HG03196 (cell line): ENCODE data around the gene STAT5A.
"Not testable (repeated sequence)": the region's sequence is repeated elsewhere in the genome, so short reads cannot be mapped to it uniquely, and the experiment has no call there.

Experiments
- ATAC-seq: cut with Tn5 transposase; IDR thresholded peaks from one replicate; pipeline ENCODE4 v1.9.1; 2021; ENCODE audit not compliant: unreplicated experiment

Gene STAT5A

GRCh38 chr17:42305031-42305330 lies 16.7 kb downstream of the STAT5A start:
- ATAC-seq, result not testable (repeated sequence)

DNA sequence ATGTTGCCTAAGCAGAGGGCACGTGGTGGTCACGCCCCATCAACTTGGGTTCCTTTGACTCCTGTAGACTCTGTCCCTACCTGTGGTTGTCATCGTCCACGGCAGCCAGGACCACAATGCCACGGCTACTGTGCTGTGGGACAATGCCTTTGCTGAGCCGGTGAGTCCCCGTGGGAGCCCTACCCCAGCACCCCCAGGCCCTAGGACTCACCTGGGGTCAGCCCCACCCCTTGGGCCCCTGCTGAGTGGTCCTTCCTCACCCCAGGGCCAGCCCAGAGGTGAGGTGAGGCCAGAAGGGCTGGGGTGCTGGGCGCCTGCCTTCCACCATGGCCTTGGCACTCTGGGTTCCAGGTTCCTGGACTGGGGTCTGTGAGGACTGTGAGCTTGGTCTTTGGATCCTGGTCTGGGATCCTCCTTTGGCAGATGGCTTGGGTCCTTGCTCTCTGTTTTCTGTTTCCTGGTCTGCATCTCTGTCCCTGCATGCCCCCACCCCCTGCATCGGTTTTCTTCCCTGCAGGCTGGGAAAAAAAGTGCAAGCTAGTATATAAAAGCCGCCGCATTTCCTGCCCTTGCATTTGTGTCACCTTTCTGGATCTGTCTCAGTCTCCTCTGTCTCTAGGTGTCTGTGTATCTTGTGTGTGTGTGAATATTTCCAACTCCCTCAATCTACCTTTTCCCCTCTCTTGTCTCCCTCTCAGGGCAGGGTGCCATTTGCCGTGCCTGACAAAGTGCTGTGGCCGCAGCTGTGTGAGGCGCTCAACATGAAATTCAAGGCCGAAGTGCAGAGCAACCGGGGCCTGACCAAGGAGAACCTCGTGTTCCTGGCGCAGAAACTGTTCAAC lies 17.5 kb downstream of the STAT5A start:
- ATAC-seq, result no peak

GRCh38 chr17:42306385-42306667 lies 18.0 kb downstream of the STAT5A start:
- ATAC-seq, result no peak

DNA sequence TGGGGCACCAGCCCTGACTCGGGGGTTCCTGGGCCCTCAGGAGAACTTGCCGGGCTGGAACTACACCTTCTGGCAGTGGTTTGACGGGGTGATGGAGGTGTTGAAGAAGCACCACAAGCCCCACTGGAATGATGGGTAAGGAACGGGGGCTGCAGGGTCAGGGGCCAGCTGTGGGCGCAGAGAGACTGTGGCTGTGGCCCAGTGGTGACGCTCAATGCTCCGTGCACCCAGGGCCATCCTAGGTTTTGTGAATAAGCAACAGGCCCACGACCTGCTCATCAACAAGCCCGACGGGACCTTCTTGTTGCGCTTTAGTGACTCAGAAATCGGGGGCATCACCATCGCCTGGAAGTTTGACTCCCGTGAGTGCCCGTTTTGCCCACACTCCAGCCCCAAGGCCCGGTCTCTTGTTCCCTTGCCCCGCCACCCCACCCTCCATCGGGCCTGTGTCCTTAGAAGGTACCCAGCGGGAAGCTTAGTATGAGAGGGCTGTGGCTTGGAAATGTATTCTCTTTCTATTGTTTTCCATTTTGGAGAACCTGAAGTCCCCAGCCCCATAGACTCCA lies 19.1 kb downstream of the STAT5A start:
- no peak for ATAC-seq

- no peak for ATAC-seq
Measured at GRCh38 chr17:42308446-42308845, 20.1 kb downstream of the STAT5A start.

DNA sequence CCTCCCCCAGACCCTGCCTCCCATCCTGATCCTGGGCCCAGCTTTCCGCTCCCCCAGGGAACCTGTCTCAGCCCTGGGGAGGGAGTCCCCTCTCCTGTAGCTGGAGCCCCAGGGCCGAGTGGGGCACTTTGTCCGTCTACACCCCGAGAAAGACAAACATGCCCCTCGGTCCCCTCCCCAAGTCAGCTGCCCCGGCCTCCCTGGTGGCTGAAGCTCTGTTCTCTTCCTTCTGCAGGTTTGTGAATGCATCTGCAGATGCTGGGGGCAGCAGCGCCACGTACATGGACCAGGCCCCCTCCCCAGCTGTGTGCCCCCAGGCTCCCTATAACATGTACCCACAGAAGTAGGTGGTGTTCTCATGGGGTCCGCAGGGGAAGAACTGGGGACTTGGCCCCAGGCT lies 20.8 kb downstream of the STAT5A start:
- no peak for ATAC-seq

DNA sequence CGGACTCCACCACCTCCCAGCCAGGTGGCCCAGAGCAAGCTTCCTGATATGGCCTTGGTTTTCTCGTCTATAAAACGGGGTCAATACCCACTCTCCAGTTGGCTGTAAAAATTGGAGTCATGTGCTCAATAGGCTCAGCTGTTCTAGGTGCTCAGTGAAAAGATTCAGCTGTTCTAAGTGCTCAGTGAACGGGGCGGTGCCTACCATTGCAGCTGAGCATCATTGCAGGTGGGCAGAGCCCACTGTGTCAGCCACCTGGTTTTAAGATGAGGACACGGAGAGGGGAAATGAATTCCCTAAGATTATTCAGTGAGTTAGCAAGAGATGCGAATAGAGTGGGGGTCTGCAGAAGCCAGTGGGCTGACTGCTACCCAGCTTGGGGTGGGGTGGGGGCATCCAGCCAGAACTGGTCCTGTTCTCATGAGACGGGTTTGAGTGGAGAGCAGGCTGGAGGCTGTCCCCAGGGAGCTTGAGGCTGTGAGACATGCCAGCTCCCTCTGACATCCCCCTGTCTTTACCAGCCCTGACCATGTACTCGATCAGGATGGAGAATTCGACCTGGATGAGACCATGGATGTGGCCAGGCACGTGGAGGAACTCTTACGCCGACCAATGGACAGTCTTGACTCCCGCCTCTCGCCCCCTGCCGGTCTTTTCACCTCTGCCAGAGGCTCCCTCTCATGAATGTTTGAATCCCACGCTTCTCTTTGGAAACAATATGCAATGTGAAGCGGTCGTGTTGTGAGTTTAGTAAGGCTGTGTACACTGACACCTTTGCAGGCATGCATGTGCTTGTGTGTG lies 21.9 kb downstream of the STAT5A start:
- ATAC-seq, result no peak

DNA sequence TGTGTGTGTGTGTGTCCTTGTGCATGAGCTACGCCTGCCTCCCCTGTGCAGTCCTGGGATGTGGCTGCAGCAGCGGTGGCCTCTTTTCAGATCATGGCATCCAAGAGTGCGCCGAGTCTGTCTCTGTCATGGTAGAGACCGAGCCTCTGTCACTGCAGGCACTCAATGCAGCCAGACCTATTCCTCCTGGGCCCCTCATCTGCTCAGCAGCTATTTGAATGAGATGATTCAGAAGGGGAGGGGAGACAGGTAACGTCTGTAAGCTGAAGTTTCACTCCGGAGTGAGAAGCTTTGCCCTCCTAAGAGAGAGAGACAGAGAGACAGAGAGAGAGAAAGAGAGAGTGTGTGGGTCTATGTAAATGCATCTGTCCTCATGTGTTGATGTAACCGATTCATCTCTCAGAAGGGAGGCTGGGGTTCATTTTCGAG lies 22.5 kb downstream of the STAT5A start:
- no peak for ATAC-seq

DNA sequence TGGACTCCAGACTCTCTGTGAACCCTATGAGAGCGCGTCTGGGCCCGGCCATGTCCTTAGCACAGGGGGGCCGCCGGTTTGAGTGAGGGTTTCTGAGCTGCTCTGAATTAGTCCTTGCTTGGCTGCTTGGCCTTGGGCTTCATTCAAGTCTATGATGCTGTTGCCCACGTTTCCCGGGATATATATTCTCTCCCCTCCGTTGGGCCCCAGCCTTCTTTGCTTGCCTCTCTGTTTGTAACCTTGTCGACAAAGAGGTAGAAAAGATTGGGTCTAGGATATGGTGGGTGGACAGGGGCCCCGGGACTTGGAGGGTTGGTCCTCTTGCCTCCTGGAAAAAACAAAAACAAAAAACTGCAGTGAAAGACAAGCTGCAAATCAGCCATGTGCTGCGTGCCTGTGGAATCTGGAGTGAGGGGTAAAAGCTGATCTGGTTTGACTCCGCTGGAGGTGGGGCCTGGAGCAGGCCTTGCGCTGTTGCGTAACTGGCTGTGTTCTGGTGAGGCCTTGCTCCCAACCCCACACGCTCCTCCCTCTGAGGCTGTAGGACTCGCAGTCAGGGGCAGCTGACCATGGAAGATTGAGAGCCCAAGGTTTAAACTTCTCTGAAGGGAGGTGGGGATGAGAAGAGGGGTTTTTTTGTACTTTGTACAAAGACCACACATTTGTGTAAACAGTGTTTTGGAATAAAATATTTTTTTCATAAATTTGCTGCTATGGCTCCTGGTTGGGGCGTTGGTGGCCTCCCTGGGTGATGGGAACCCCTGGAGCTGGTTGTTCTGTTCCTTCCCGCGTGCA lies 23.1 kb downstream of the STAT5A start:
- no peak for ATAC-seq

DNA sequence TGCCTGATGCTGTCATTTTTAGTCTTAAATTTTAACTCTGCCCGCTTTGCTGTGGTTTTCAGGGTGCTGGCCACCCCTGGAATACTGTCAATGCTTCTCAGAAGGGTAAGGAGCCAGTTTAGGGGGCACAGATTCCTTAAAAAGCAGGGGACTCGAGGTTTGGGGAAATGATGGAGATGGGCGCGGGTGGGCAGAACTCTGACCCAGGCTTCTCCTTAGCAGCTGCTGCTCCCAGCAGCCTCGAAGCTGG lies 23.7 kb downstream of the STAT5A start:
- no peak for ATAC-seq

GRCh38 chr17:42312285-42313130 lies 24.2 kb downstream of the STAT5A start:
- ATAC-seq, result peak; percentile 52

GRCh38 chr17:42313389-42313772 lies 25.1 kb downstream of the STAT5A start:
- no peak for ATAC-seq

DNA sequence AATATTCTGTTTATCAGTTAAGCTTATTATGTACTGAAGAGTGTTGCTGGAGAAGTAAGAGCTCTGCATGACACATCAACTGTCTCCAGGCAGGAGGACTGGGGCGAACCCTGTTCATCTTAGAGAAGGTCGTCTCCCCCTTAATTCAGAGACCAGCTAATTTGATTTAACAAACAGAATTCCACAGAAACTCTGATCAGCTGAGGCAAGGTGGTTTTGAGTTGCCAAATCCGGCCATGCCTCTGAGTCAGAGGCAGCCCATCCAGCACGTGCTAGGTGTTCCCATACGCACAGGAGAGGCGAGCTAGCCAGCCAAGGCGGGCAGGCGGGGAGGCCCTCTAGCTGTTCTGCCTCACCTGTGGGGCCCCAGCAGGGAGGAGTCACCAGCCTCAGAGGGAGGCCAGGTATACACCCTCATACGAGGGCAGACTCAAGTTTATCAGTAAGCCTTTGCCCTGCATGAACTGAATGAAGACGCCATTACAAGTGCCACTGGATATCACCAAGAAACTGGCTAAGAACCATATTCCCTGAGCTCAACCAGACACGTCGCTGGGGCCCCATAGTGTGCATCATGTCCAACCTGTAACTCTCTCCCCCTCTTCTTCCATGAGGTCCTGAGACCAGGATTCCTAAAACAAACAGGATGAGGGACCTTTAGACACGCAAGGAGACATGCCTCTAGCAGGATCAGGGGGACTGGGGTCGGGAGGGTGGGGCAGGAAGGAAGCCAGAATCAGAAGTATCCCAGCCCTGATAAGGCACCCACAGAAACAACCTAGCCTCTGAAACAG lies 25.7 kb downstream of the STAT5A start:
- no peak for ATAC-seq

DNA sequence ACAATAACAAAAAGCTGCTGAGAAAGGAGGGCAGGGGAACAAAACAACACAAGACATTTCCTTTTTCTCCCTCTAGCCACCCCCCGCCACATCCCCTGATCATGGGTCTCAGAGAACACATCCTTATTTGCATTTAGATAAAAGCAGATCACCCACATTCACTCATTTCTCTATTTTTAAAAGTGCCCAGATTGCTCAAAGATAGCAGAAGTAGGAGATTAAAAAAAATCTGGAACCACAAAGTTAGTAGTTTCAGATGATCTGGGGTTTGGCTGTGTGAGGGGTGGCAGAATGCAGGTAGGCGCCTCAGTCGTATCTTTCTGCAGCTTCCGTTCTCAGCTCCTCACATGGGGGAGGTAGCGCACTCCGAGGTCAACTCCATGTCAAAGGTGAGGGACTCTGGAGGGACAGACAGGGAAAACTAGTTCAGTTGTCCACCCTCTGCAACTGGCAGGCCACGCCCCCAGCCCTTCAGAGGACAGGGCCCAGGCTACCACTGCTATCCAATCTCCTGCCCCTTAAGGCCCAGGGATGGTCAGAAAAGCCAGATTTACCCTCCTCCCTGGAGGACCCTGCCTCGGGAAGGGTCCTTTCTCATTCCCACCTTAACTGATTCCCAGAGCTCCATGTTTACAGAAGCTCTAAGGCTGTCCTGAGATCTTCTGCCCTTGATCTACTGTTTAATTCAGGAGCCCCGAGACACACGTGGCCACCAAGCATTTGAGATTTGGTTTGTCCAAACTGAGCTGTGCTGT lies 27.3 kb downstream of the STAT5A start:
- no peak for ATAC-seq

GRCh38 chr17:42316755-42317154 lies 28.5 kb downstream of the STAT5A start:
- ATAC-seq, result no peak

DNA sequence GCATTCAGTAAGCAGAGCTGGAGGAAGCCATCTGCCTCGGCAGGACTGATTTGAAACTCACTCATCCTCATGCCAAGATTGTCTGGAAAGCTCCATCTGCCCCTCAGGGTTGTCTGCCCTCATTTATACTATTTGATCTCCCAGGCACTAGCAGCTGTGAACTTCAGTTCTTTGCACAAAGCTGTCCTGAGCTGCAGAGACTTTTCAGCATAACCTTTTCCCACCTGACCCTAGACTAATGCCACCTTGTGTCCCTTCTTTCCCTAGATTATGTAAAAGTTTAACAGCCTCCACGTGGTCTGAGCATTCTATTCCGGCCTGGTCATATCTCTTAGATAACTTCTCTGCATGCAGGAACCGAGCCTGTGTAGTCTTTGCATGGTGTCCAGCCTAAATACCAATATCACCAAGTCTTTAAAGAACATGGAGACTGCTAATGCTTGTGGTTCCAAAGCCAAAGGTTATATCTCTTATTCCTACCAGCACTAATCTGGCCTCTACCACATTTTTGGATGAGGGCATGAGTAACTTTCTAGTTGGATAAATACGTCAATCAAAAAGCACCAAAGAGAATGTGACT lies 29.1 kb downstream of the STAT5A start:
- no peak for ATAC-seq

DNA sequence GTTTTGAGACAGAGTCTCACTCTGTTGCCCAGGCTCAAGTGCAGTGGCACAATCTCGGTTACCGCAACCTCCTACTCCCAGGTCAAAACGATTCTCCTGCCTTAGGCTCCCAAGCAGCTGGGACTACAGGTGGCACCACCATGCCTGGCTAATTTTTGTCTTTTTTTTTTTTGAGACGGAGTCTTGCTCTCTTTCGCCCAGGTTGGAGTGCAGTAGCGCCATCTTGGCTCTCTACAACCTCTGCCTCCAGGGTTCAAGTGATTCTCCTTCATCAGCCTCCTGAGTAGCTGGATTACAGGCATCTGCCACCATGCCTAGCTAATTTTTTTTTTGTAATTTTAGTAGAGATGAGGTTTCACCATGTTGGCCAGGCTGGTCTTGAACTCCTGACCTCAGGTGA lies 29.7 kb downstream of the STAT5A start:
- ATAC-seq, result not testable (repeated sequence)

- ATAC-seq, result no peak
Measured at GRCh38 chr17:42321555-42321954, 33.3 kb downstream of the STAT5A start.
